ENCODE data around the gene PPFIA4. TPM values are rescaled to one million over a fixed set of nuclear protein-coding genes. Genes with fewer than 3 reads are reported as not detected.

PPFIA4 gene
- total RNA-seq, 2 experiments from 2014 or later, result 0.93 to 0.98 TPM

GRCh38 chr1:203048555-203049051 lies 22.3 kb downstream of the PPFIA4 start:
- no peaks in the 10 kb centered on the region for H3K4me1 ChIP-seq (ENCODE audit: insufficient read depth, low read length)
- ChIA-PET POLR2A (no interaction called here), CTCF (no interaction called here)
- no peaks in the 10 kb centered on the region for H3K36me3 Mint-ChIP-seq (ENCODE audit: low read depth)
- no peaks in the 10 kb centered on the region for H3K36me3 ChIP-seq (ENCODE audit: insufficient read depth, low read length)
- intact Hi-C loops (cut with DNase I, micrococcal nuclease), result no loop called here
- ATAC-seq (ENCODE audit: poor library complexity) (no peak), DNase-seq (no peak)
- peaks cover 10% of the 10 kb centered on the region for H3K27me3 Mint-ChIP-seq
- H3K27me3 ChIP-seq (ENCODE audit: control insufficient read depth in 1 of 2, insufficient read depth in 2 of 2, low read length in 2 of 2), result peaks cover 0 to 4% of the 10 kb centered on the region in 2 experiments
- no peaks in the 10 kb centered on the region for H3K4me1 Mint-ChIP-seq (ENCODE audit: low read depth)
- H3K9me3 Mint-ChIP-seq, result no peaks in the 10 kb centered on the region
- H3K27ac Mint-ChIP-seq, result no peak overlapping the region
- H3K4me3 ChIP-seq (ENCODE audit: low read length), result no peak overlapping the region
- H3K27ac ChIP-seq (ENCODE audit: low read depth in 1 of 2, low read length in 2 of 2), result no peak overlapping the region
- no peaks in the 10 kb centered on the region for H3K9me3 ChIP-seq (ENCODE audit: control insufficient read depth in 1 of 2, insufficient read depth in 1 of 2, low read length in 2 of 2)
- H3K4me3 Mint-ChIP-seq, result no peak overlapping the region
- TF ChIP-seq CTCF (IDR thresholded peaks at IDR 0.05), result no peak

- Mint-ChIP-seq H3K4me3 (no peak overlapping the region), H3K9me3 (no peaks in the 10 kb centered on the region), H3K4me1 (ENCODE audit: low read depth) (no peaks in the 10 kb centered on the region), H3K36me3 (ENCODE audit: low read depth) (no peaks in the 10 kb centered on the region), H3K27ac (no peak overlapping the region), H3K27me3 (peaks cover 10% of the 10 kb centered on the region)
- ATAC-seq (ENCODE audit: poor library complexity) (no peak), DNase-seq (no peak)
- no peak overlapping the region for H3K27ac ChIP-seq (ENCODE audit: low read depth in 1 of 2, low read length in 2 of 2)
- H3K36me3 ChIP-seq (ENCODE audit: insufficient read depth, low read length), result no peaks in the 10 kb centered on the region
- H3K9me3 ChIP-seq (ENCODE audit: control insufficient read depth in 1 of 2, insufficient read depth in 1 of 2, low read length in 2 of 2), result no peaks in the 10 kb centered on the region
- intact Hi-C loops (cut with DNase I, micrococcal nuclease), result no loop called here
- no peak for TF ChIP-seq CTCF (IDR thresholded peaks at IDR 0.05)
- no peaks in the 10 kb centered on the region for H3K4me1 ChIP-seq (ENCODE audit: insufficient read depth, low read length)
- H3K4me3 ChIP-seq (ENCODE audit: low read length), result no peak overlapping the region
- ChIA-PET CTCF (no interaction called here), POLR2A (no interaction called here)
- peaks cover 0 to 4% of the 10 kb centered on the region in 2 experiments for H3K27me3 ChIP-seq (ENCODE audit: control insufficient read depth in 1 of 2, insufficient read depth in 2 of 2, low read length in 2 of 2)
Measured at GRCh38 chr1:203049077-203049476, 22.8 kb downstream of the PPFIA4 start.

- Mint-ChIP-seq H3K36me3 (ENCODE audit: low read depth) (no peaks in the 10 kb centered on the region), H3K27ac (no peak overlapping the region), H3K4me1 (ENCODE audit: low read depth) (no peaks in the 10 kb centered on the region), H3K4me3 (no peak overlapping the region), H3K9me3 (no peaks in the 10 kb centered on the region), H3K27me3 (peaks cover 10% of the 10 kb centered on the region)
- DNase-seq, result no peak
- Histone ChIP-seq H3K4me3 (ENCODE audit: low read length) (no peak overlapping the region), H3K36me3 (ENCODE audit: insufficient read depth, low read length) (no peaks in the 10 kb centered on the region), H3K4me1 (ENCODE audit: insufficient read depth, low read length) (no peaks in the 10 kb centered on the region), H3K27ac (ENCODE audit: low read depth in 1 of 2, low read length in 2 of 2) (no peak overlapping the region), H3K27me3 (ENCODE audit: control insufficient read depth in 1 of 2, insufficient read depth in 2 of 2, low read length in 2 of 2) (peaks cover 0 to 4% of the 10 kb centered on the region in 2 experiments), H3K9me3 (ENCODE audit: control insufficient read depth in 1 of 2, insufficient read depth in 1 of 2, low read length in 2 of 2) (no peaks in the 10 kb centered on the region)
- ChIA-PET POLR2A (no interaction called here), CTCF (no interaction called here)
- intact Hi-C loops (cut with DNase I, micrococcal nuclease), result no loop called here
- no peak for ATAC-seq (ENCODE audit: poor library complexity)
- no peak for TF ChIP-seq CTCF (IDR thresholded peaks at IDR 0.05)
Measured at GRCh38 chr1:203049576-203050180, 23.4 kb downstream of the PPFIA4 start.
